ENCODE data around the gene HTRA3. TPM values are rescaled to one million over a fixed set of nuclear protein-coding genes. Genes with fewer than 3 reads are reported as not detected.

Gene HTRA3
- total RNA-seq, 4 donors from 2014 or later: 56.1 to 82.2 (median 67.2) TPM

DNA sequence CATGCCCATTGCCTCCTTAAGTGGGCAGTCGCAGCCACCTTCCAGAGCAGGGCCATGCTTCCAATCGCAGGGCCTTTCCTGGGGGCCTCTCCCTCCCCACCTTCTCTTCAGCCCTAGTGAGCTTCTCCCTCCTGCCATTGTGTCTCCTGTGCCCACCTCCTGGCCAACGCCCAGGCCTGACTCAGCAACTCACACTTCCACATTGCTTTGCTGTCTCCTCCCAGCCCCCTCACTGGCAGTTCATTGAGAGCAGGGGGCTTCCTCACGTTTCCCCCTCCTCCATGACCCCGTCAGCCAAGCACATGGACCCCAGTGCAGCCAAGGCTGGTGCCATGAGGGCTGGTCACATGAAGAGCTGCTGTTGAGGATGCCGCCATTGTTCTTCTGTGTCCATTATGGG lies 25.9 kb downstream of the HTRA3 start:
- intact Hi-C loops (cut with DNase I): no loop called here
- Histone ChIP-seq H3K36me3 (peaks cover 7 to 68% (median 47%) of the 10 kb centered on the region in 4 donors), H3K9me3 (no peaks in the 10 kb centered on the region), H3K4me1 (no peaks in the 10 kb centered on the region), H3K27me3 (no peaks in the 10 kb centered on the region), H3K27ac (replicated peaks in 1 of 4) (no peak overlapping the region), H3K4me3 (no peak overlapping the region)
- DNase-seq (ENCODE audit: extremely low spot score): no peak
- no peak for TF ChIP-seq POLR2AphosphoS5 (IDR thresholded peaks at IDR 0.05)
- no peak for TF ChIP-seq CTCF (IDR thresholded peaks at IDR 0.05)
- TF ChIP-seq EP300 (IDR thresholded peaks at IDR 0.05): no peak
- TF ChIP-seq POLR2A (IDR thresholded peaks at IDR 0.05; ENCODE audit: low read depth): no peak
- 92% methylated on average over 6 of the region's 6 CpGs for WGBS

DNA sequence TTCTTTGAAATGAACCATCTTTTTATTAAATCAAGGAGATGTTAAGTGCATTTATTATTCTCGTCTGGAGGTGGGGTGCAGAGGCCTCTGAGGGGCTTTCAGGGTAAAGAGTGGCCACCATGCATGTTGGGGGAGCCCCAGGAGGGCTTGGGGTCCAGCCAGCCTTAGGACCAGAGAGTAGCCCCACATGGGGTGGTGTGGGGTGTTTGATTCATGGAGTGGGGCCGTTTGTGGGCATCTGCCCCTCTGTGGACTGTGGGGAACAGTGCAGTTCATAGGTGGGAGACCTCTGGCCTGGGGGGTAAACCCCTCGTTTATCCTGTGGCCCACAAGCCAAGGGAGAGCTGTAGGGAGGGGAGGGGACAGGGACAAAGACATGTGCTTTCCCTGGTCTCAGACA lies 26.9 kb downstream of the HTRA3 start:
- Histone ChIP-seq H3K4me1 (no peaks in the 10 kb centered on the region), H3K27me3 (no peaks in the 10 kb centered on the region), H3K9me3 (no peaks in the 10 kb centered on the region), H3K4me3 (no peak overlapping the region), H3K36me3 (peaks cover 7 to 58% (median 37%) of the 10 kb centered on the region in 4 donors), H3K27ac (replicated peaks in 1 of 4) (no peak overlapping the region)
- intact Hi-C loops (cut with DNase I): no loop called here
- TF ChIP-seq EP300 (IDR thresholded peaks at IDR 0.05): no peak
- no peak for TF ChIP-seq POLR2A (IDR thresholded peaks at IDR 0.05; ENCODE audit: low read depth)
- no peak for TF ChIP-seq CTCF (IDR thresholded peaks at IDR 0.05)
- no peak for TF ChIP-seq POLR2AphosphoS5 (IDR thresholded peaks at IDR 0.05)
- no peak for DNase-seq (ENCODE audit: extremely low spot score)
- 68% methylated on average over 2 of the region's 3 CpGs for whole genome bisulfite sequencing

- no peak for DNase-seq (ENCODE audit: extremely low spot score)
- TF ChIP-seq EP300 (IDR thresholded peaks at IDR 0.05): no peak
- TF ChIP-seq CTCF (IDR thresholded peaks at IDR 0.05): no peak
- no peak for TF ChIP-seq POLR2AphosphoS5 (IDR thresholded peaks at IDR 0.05)
- TF ChIP-seq POLR2A (IDR thresholded peaks at IDR 0.05; ENCODE audit: low read depth): no peak
These were observed 27.6 kb downstream of the HTRA3 start for GRCh38 chr4:8297141-8297601.

DNA sequence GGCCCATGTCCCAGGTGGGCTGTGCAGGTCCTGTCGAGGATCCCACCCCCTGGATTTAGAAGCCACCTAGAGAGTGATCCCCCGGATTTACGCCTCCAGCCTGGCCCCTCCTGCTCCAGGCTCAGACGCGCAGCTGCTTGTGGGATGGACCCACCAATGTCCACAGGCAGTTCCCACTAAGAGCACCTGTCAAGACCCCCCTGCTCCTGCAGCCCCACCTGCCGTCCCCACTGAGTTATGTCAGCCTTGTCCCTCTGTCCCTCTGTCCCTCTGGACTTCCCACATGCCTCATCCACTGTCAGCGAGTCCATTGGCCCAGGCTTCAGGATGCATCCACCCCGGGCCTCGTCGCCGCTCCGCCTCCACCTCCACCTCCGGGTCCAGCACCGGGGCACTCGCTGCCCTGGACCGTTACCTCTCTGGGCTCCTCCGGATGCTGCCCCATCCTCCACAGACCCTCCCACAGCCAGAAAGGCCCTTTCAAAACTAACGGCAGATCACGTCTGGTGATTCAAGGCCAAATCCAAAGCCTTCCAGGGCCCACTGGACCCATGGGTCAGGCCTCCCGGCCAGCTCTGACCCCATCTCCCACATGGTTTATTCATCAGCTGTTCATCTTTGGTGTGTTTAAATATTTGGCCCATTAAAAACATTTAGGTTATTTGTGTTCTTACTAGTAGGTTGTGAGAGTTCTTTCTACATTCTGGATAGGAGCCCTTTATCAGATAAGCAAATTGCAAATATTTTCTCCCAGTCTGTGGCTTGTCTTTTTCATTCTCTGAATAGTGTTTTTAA lies 28.3 kb downstream of the HTRA3 start:
- Histone ChIP-seq H3K4me3 (no peak overlapping the region), H3K27me3 (no peaks in the 10 kb centered on the region), H3K9me3 (no peaks in the 10 kb centered on the region), H3K27ac (replicated peaks in 1 of 4) (no peak overlapping the region), H3K36me3 (peaks cover 7 to 50% (median 29%) of the 10 kb centered on the region in 4 donors), H3K4me1 (no peaks in the 10 kb centered on the region)
- TF ChIP-seq POLR2AphosphoS5 (IDR thresholded peaks at IDR 0.05) (no peak), POLR2A (IDR thresholded peaks at IDR 0.05; ENCODE audit: low read depth) (no peak), EP300 (IDR thresholded peaks at IDR 0.05) (no peak), CTCF (IDR thresholded peaks at IDR 0.05) (no peak)
- WGBS: 82% methylated on average over 20 of the region's 20 CpGs
- intact Hi-C loops (cut with DNase I): no loop called here
- DNase-seq (ENCODE audit: extremely low spot score): no peak

More at GRCh38 chr4:8297141-8297601, 27.6 kb downstream of the HTRA3 start:
- 84% methylated on average over 7 of the region's 9 CpGs for WGBS
- Histone ChIP-seq H3K9me3 (no peaks in the 10 kb centered on the region), H3K27ac (replicated peaks in 1 of 4) (no peak overlapping the region), H3K36me3 (peaks cover 7 to 51% (median 31%) of the 10 kb centered on the region in 4 donors), H3K4me1 (no peaks in the 10 kb centered on the region), H3K4me3 (no peak overlapping the region), H3K27me3 (no peaks in the 10 kb centered on the region)
- intact Hi-C loops (cut with DNase I): no loop called here

Data from esophagus muscularis mucosa (tissue), 4 donors.